Activated CD8-positive, alpha-beta memory T cell treated with anti-CD3 and anti-CD28 coated beads for 1 hour (primary cell): ENCODE data around the gene CUL4A.
"Not testable (repeated sequence)": the region's sequence is repeated elsewhere in the genome, so short reads cannot be mapped to it uniquely, and the experiment has no call there.

Source experiments
- DNase-seq, 2 donors: peaks; one replicate each; pipeline ENCODE4 v3.0.0-alpha.2; 2020; ENCODE audit warnings: low read depth in 1 of 2; ENCODE audit errors: extremely low read depth in 1 of 2

CUL4A gene

DNA sequence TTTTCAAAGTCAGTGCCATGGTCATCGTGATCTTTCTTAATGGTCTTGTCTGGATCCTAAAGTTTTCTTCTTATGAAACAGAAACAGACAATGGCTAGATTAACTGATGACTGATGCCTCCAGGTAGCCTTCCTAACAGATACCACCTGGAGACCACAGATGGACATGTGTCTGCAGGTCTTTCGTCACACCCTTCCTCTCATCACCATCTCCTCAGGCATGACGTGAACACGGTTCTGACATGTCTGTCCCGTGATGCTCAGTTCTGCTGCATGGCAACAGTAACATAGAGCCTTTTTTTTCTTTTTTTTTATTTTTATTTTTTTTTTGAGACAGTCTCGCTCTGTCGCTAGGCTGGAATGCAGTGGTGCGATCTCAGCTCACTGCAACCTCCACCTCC is 74.5 kb downstream of the CUL4A start:
- no peak for DNase-seq

DNA sequence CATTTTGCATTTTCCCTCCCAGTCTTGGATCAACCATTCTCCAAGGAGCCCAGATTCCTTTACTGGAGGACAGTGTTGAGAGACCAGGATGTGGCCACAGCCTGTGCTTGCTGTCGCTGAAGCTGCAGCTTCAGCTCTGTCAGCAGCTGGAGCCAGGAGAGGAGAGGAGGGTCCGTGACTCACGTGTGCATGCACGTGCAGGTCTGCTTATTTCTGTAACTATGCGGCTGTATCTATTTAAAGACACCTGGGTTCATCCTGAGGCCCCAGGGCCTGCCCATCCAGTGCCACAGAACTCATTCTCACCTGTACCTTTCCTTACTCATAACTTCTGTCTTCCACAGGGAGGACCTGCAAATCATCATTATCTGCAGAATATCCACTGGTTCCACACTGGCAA is 79.5 kb downstream of the CUL4A start:
- no peak for DNase-seq

DNA sequence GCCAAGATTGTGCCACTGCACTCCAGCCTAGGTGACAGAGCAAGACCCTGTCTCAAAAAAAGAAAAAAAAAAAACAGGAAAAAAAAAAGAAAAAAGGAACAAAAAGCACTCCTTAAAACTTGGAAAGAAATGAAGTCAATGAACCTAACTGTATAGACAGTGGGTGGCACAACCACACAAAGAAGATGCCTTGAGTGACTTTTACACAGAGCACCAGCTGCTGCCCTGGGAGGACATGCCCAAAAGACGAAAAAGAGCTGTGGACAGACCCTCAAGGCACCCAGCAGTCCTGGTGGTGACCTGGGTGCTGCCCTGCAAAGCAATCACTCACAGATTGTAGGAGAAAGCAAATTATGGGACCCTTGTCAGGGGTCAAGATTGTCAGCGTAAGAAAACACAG is 81.7 kb downstream of the CUL4A start:
- no peak for DNase-seq

DNA sequence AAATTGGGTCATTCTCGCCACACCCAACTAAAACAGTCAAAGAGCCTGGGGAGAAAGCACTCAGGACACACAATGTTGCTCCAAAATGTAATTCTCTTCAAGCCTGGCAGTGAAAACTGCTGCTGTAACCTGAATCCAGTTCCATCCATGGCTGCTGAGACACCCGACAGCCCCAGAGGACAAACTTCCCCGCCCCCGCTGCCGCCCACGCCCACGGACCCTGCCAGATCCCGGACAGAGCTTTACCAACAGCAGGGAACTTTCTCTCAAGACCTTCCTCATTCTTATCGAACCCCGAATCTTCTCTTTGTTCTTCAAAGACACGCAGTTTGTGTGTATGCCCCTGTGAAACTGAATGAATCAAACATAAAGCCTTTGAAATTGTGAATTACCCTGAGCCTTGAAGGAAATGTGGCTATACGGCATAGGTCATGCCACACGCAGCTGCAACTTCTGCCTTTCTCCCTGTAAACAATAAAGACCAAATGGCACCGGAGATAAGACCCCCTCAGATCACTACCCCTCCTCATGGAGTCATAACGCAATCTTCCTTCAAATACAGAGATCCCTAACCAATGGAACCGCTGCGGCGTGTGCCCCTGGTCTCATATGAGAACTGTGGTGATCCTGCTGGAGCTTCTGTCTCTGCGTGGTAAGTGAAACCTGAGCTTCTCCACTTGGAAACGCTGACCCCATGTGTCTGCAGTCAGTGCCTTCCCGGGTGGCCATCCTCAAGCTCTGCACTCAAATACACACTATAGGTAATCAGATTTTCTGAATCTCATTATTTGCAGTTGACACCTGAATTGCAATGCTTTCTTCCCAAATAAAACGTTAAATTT is 82.8 kb downstream of the CUL4A start:
- DNase-seq: no peak

DNA sequence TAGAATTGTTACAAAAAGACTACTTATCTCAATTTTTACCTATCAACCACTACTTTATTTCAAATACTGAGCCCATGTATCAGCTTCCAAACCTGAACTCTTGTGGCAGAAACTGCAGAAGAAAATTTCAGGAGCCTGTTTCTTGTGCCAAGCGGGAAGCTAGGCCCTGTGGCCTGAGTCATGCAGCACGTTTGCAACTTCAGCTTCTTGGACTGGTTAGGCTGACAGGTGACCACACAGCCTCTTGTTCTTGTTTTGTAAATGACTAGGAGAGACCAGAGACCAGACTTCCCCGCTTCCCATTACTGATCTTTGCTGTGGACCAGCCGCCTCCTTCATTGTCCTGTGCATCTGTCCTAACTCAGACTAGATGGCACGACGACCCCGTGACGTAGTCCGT is 84.3 kb downstream of the CUL4A start:
- no peak for DNase-seq

DNA sequence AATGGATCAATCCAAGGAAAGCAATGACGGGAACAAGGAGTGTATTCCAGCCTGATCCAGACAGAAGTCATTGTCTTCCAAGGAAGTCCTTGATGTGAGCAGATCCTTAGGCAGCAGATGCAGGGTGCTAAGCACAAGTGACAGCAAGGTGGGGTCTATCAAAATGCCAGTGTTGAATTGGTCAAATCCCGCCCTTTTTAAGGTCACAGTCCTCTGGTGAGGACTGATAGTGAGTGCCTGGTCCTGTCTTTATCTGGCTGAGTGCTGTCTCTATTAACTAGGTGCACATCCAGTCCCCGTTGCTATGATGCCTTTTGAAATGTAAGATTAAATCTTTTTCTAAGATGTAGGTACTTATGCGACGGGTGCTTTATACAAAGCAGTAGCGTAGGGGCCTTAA is 86.4 kb downstream of the CUL4A start:
- no peak for DNase-seq

DNA sequence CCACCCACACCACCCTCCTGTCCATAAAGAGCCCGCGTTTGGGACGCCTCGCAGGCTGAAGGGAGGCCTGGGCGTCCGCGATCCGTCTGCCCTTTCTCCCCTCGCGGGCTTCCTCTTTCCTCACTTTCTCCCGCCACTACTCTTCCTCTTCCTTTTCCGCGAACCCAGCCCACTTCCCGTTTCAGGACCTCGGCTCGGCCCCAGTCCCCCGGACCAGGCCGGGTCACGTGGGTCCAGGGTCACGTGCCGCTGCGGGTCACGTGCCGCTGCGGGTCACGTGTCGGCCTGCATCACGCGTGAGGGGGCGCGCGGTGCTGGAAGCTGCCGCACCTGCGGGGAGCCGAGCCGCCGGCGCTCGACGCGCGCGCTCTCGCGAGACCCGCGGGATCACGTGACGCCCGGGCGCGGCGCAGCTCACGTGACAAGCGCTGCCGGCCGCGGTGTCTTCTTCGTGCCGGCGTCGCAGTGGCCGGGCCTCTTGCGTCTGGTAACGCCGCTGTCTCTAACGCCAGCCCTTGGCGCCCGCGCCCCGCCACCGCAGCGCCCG is 87.5 kb downstream of the CUL4A start, which contains the start of gene LAMP1:
LAMP1 (plus strand) TSS at position 417 of the 547 bp plus-strand sequence. CDS start 196 bp downstream, outside the sequence.
- DNase-seq: peak; percentile 93 to 98

DNA sequence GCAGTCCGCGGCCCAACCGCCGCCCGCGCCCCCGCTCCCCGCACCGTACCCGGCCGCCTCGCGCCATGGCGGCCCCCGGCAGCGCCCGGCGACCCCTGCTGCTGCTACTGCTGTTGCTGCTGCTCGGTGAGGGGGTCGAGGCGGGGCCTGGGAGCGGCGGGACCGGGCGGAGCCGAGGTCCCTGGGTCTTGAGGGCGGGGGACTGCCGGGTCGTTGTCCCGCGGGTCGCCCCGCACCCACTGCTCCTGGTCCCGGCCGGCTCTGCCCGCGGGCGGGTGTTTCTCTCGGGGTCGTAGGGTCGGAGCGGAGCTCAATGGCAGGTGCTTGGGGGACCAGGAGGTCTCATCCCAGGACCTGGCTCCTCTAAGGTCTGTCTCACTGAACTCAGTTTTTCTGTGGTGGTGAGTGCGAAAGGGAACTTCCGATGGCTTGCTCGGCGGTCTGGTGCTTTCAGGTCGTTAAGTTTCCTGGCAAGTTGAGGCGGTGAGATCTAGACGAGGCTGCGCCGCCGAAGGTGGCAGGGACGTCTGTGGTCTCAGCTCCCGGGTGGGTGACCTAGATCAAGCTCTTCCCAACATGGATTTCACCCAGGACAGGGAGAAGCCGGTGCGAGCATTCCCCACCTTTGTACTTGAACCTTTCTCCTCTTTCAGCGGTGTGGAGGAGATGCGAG is 88.1 kb downstream of the CUL4A start:
- peak; percentile 12 to 32 for DNase-seq

DNA sequence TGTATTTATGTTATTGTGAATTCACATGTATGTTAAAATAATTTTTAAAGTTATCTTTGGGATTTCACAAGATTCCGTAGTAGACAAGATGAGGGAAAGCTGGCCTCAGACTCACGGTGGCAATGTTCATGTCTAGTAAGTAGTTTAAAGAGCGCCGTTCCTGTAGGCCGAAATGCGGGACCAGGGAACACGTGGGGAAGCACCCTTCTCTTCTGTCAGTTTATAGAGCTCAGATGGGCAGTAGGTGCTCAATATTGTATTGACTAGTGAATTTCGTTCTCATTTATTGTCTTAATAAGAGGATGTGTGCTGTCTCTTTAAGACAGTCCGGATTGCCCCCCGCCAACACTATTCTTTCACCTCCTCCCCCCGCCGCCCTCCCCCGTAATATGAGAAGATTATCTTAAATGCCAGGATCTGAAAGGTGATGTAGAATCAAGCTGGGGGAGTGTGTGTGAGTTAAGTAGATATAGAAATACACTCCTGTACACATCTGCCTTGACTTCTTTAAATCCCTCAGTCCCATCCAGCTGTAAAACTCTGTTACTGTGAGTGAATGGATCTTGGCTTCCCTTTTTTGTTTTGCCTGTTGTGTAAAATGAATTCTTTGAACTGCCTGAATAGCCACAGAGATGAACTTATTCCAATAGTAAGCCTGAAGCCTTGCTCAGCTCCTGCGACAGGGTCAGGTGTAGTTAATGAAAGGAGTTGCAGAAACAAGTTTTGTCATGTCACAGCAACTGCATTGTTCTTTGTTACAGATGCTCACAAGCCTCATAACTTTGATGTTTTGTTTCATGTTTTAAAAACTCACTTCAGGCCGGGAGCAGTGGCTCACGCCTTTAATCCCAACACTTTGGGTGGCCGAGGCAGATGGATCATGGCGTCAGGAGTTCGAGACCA is 88.9 kb downstream of the CUL4A start:
- no peak for DNase-seq

DNA sequence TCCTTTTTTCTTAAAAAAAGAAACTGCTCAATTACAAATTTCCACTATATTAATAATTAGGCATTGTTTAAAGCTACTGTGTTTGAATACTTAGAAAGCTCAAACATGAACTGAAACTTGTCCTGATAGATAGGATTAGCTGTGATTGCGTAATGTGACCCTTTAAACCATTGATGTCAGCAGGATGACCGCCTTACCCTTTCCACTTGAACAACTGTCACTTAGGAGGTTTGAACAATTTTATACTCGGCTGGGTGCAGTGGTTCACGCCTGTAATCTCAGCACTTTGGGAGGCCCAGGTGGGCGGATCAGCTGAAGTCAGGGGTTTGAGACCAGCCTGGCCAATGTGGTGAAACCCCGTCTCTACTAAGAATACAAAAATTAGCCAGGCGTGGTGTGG is 90.5 kb downstream of the CUL4A start:
- no peak for DNase-seq

DNA sequence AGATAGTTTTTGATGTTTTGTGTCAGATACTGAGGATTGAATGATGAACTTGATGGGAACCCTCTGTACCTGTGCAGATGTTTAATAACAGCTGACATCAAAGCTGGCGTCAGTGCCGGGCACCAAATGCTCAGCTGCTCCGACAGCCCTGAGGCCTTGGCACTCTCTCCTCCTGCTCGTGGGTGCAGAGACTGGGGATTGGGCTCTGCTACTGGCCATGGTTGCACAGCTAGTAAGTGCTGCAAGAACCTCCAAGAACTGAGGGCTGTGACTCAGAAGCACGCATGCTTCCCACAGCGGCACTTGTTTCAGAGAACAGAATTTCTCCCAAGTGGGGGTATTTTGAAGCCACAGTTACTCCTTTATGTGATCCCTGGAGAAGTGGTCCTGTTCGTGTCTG is 93.6 kb downstream of the CUL4A start:
- DNase-seq: no peak

DNA sequence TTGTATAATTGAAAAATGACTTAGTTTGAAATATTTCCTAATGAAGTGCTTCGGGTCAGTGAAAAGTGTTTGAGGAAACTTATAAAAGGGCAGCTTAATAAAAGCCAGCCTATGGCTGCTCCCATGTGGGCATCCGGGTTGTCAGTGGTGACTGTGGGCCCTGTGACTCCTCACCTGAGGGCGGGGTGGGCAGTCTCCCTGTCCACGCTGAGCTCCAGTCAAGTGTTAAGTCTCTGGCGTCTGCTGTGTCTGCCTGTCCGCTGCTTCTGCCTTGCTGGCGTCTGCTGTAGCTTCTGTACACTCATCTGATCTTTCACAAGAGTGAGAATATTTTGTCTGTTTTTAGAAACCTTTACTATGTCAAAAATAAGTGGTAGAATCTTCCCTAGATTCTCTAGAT is 94.7 kb downstream of the CUL4A start:
- DNase-seq: no peak

DNA sequence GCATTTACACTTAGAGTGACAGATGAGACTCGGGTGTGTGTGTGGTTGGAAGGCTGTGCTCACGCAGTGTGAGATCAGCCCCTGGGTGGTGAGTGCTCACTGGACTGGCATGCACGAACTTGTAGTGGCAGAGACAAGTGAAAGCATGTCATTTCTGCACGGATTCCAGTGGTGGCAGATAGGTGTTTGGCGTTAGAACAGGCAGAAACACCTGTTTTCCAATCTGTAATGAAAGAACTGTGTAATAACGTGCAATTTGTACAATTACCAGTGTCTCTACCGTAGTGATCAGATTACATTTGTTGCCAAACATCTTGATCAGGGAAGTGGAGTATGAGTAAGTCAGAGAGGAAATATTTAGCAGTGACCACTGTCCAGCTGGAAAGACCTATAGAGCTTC is 95.8 kb downstream of the CUL4A start:
- DNase-seq: no peak

DNA sequence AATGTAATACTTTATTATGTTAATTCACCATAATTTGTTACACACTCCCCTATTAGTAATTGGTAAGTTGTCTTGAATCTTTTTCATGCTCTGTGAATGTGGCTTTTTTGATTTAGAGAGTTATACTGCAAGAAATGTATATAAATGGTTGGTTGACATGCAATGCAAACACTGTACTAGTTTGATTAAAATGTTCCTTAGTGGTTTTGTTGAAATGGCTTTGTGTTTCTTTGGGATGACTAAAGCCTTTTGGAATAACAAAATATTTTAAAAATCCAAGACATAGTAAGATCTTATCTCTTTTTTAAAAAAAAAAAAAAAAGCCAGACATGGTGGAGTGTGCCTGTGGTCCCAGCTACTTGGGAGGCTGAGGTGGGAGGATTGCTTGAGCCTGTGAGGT is 98.1 kb downstream of the CUL4A start:
- DNase-seq: no peak

DNA sequence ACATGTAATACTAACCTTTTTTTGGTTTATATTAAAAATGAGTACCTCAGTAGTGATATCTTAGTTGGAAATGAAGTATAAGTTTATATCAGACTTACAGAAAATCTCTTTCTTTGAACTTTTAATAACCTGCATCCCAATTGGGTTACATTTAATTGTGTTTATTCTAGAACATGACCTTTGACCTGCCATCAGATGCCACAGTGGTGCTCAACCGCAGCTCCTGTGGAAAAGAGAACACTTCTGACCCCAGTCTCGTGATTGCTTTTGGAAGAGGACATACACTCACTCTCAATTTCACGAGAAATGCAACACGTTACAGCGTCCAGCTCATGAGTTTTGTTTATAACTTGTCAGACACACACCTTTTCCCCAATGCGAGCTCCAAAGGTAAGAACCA is 100.1 kb downstream of the CUL4A start:
- no peak for DNase-seq

DNA sequence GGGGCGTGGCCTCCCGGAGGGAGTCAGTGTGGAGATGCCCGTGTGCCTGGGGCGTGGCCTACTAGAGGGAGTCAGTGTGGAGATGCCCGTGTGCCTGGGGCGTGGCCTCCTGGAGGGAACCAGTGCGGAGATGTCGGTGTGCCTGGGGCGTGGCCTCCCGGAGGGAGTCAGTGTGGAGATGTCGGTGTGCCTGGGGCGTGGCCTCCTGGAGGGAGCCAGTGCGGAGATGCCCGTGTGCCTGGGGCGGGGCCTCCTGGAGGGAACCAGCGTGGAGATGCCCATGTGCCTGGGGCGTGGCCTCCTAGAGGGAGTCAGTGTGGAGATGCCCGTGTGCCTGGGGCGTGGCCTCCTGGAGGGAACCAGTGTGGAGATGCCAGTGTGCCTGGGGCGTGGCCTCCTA is 104.7 kb downstream of the CUL4A start:
- DNase-seq: not testable (repeated sequence)

DNA sequence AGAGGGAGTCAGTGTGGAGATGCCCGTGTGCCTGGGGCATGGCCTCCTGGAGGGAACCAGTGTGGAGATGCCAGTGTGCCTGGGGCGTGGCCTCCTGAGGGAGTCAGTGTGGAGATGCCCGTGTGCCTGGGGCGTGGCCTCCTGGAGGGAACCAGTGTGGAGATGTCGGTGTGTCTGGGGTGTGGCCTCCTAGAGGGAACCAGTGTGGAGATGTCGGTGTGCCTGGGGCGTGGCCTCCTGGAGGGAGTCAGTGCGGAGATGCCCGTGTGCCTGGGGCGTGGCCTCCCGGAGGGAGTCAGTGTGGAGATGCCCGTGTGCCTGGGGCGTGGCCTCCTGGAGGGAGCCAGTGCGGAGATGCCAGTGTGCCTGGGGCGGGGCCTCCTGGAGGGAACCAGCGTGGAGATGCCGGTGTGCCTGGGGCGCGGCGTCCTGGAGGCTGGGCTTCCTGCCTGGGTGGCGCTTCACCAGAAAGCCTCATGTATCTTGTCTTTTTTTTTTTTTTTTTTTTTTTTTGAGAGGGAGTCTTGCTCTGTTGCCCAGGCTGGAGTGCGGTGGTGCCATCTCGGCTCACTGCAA is 105.6 kb downstream of the CUL4A start:
- DNase-seq: not testable (repeated sequence)

DNA sequence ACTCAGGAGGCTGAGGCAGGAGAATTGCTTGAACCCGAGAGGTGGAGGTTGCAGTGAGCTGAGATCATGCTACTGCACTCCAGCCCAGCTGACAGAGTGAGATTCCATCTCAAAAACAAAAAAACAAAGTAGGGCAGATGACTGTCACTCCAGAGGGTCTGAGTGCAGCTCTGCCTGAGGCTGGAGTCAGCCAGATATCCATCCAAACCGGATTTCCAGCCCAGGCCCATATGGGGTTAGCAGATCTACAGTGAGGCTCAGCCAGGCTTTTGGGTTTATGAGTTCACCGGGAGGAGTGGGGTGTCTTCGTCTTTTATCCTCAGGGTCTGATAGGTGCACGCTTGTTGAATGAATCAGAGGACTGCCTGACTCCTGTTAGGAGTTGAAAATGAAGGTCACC is 106.6 kb downstream of the CUL4A start:
- no peak for DNase-seq
